PFSK-1 (cell line): ENCODE measurements around the gene ALDOA.

ENCODE experiments used
- FOXP2 ChIP-seq: optimal IDR thresholded peaks from 2 replicates; pipeline ENCODE3; 2011; ENCODE audit warnings: borderline replicate concordance, control low read depth, inconsistent platforms; ENCODE audit not compliant: insufficient read depth; ENCODE audit errors: extremely low read length, extremely low read depth
- POLR2AphosphoS5 ChIP-seq: IDR thresholded peaks from 2 replicates; pipeline ENCODE4 v1.6.1; 2012; ENCODE audit warnings: low read depth, mild to moderate bottlenecking, control low read depth, low read length, moderate library complexity
- REST ChIP-seq, 2 experiments: IDR thresholded peaks; 2 replicates each; pipeline versions ENCODE4 v1.6.1 to v1.8.0; 2011 to 2012; ENCODE audit warnings: low read depth in 2 of 2, low read length in 2 of 2, control low read depth in 1 of 2, inconsistent platforms in 1 of 2, mild to moderate bottlenecking in 1 of 2, moderate library complexity in 1 of 2; ENCODE audit not compliant: insufficient read depth in 1 of 2
- SIN3A ChIP-seq: IDR thresholded peaks from 2 replicates; pipeline ENCODE4 v1.6.1; 2012; ENCODE audit warnings: mild to moderate bottlenecking, low read length, moderate library complexity, borderline replicate concordance; ENCODE audit not compliant: insufficient read depth
- TAF1 ChIP-seq: IDR thresholded peaks from 2 replicates; pipeline ENCODE4 v1.6.1; 2012; ENCODE audit warnings: low read length, control low read depth, borderline replicate concordance; ENCODE audit not compliant: insufficient read depth

GRCh38 chr16:30060346-30060745, 5.2 kb upstream of the ALDOA start:
- TF ChIP-seq POLR2AphosphoS5 (no peak), TAF1 (no peak), SIN3A (no peak), REST (IDR thresholded peaks at IDR 0.05; ENCODE audit: insufficient read depth in 1 of 2, low read depth in 2 of 2, low read length in 2 of 2) (no peak), FOXP2 (no peak)
